ENCODE results near the gene MRPL9. TPM values are rescaled to one million over a fixed set of nuclear protein-coding genes. Genes with fewer than 3 reads are reported as not detected.

The MRPL9 gene
- total and polyA plus RNA-seq, 5 donors from 2014 or later: 87.5 to 179 (median 165) TPM

- no peak for DNase-seq
- Mint-ChIP-seq H3K36me3 (no peaks in the 10 kb centered on the region), H3K9me3 (peaks cover 0 to 1% (median 0%) of the 10 kb centered on the region in 7 donors), H3K27me3 (peaks cover 81% of the 10 kb centered on the region), H3K4me1 (no peaks in the 10 kb centered on the region), H3K4me3 (no peak overlapping the region), H3K27ac (no peak overlapping the region)
- Histone ChIP-seq H3K4me3 (ENCODE audit: low read depth, low read length) (no peak overlapping the region), H3K9me3 (ENCODE audit: control insufficient read depth in 2 of 2, low read length in 2 of 2) (no peaks in the 10 kb centered on the region), H3K27ac (ENCODE audit: insufficient read depth, low read length, poor library complexity, severe bottlenecking) (no peak overlapping the region), H3K36me3 (ENCODE audit: control insufficient read depth, insufficient read depth, low read length) (no peaks in the 10 kb centered on the region), H3K27me3 (ENCODE audit: control insufficient read depth, insufficient read depth, low read length) (peaks cover 26% of the 10 kb centered on the region), H3K4me1 (ENCODE audit: control insufficient read depth, insufficient read depth, low read length, poor library complexity, severe bottlenecking) (no peaks in the 10 kb centered on the region)
- ATAC-seq (ENCODE audit: low read depth in 2 of 2): no peak
Measured at GRCh38 chr1:151728151-151729054, 34.9 kb downstream of the MRPL9 start.

GRCh38 chr1:151723726-151724370 is 39.4 kb downstream of the MRPL9 start:
- H3K27me3 Mint-ChIP-seq: peaks cover 87% of the 10 kb centered on the region
- DNase-seq (no peak), ATAC-seq (ENCODE audit: low read depth in 2 of 2) (no peak)
- H3K4me3 Mint-ChIP-seq: no peak overlapping the region
- Histone ChIP-seq H3K36me3 (ENCODE audit: control insufficient read depth, insufficient read depth, low read length) (no peaks in the 10 kb centered on the region), H3K27me3 (ENCODE audit: control insufficient read depth, insufficient read depth, low read length) (peaks cover 39% of the 10 kb centered on the region), H3K4me1 (ENCODE audit: control insufficient read depth, insufficient read depth, low read length, poor library complexity, severe bottlenecking) (peaks cover 20% of the 10 kb centered on the region), H3K27ac (ENCODE audit: insufficient read depth, low read length, poor library complexity, severe bottlenecking) (no peak overlapping the region), H3K4me3 (ENCODE audit: low read depth, low read length) (no peak overlapping the region), H3K9me3 (ENCODE audit: control insufficient read depth in 2 of 2, low read length in 2 of 2) (no peaks in the 10 kb centered on the region)
- no peak overlapping the region for H3K27ac Mint-ChIP-seq
- H3K9me3 Mint-ChIP-seq: peaks cover 0 to 2% (median 0%) of the 10 kb centered on the region in 7 donors
- peaks cover 0 to 22% (median 7%) of the 10 kb centered on the region in 4 donors for H3K4me1 Mint-ChIP-seq
- H3K36me3 Mint-ChIP-seq: no peaks in the 10 kb centered on the region

GRCh38 chr1:151721788-151722510 is 41.3 kb downstream of the MRPL9 start:
- H3K9me3 Mint-ChIP-seq: peaks cover 0 to 6% (median 0%) of the 10 kb centered on the region in 7 donors
- H3K36me3 Mint-ChIP-seq: no peaks in the 10 kb centered on the region
- peak overlapping the region; percentile 10 to 76 (median 65) for H3K4me3 Mint-ChIP-seq
- peak overlapping the region; percentile 2 for H3K4me3 ChIP-seq (ENCODE audit: low read depth, low read length)
- H3K27me3 ChIP-seq (ENCODE audit: control insufficient read depth, insufficient read depth, low read length): peaks cover 48% of the 10 kb centered on the region
- H3K4me1 ChIP-seq (ENCODE audit: control insufficient read depth, insufficient read depth, low read length, poor library complexity, severe bottlenecking): peaks cover 25% of the 10 kb centered on the region
- H3K4me1 Mint-ChIP-seq: peaks cover 0 to 32% (median 10%) of the 10 kb centered on the region in 4 donors
- DNase-seq (no peak), ATAC-seq (ENCODE audit: low read depth in 2 of 2) (no peak)
- H3K27ac ChIP-seq (ENCODE audit: insufficient read depth, low read length, poor library complexity, severe bottlenecking): no peak overlapping the region
- peaks cover 88% of the 10 kb centered on the region for H3K27me3 Mint-ChIP-seq
- no peak overlapping the region for H3K27ac Mint-ChIP-seq
- H3K36me3 ChIP-seq (ENCODE audit: control insufficient read depth, insufficient read depth, low read length): no peaks in the 10 kb centered on the region
- no peaks in the 10 kb centered on the region for H3K9me3 ChIP-seq (ENCODE audit: control insufficient read depth in 2 of 2, low read length in 2 of 2)

GRCh38 chr1:151720974-151721787 is 42.1 kb downstream of the MRPL9 start, which contains the start of gene RIIAD1:
RIIAD1 (plus strand) TSS chr1:151721522; CDS start chr1:151721537, 15 bp downstream.
- peaks cover 48% of the 10 kb centered on the region for H3K27me3 ChIP-seq (ENCODE audit: control insufficient read depth, insufficient read depth, low read length)
- Mint-ChIP-seq H3K4me3 (peak within 1 kb of the TSS; percentile 10 to 90 (median 81)), H3K27ac (peak within 1 kb of the TSS; percentile 2 to 59 (median 23))

GRCh38 chr1:151720554-151720953 is 42.7 kb downstream of the MRPL9 start:
- H3K27ac Mint-ChIP-seq: peak overlapping the region; percentile 2 to 59 (median 23)
- peak overlapping the region; percentile 10 to 90 (median 81) for H3K4me3 Mint-ChIP-seq
- H3K9me3 Mint-ChIP-seq: peaks cover 0 to 6% (median 0%) of the 10 kb centered on the region in 7 donors
- Histone ChIP-seq H3K27me3 (ENCODE audit: control insufficient read depth, insufficient read depth, low read length) (peaks cover 48% of the 10 kb centered on the region), H3K27ac (ENCODE audit: insufficient read depth, low read length, poor library complexity, severe bottlenecking) (no peak overlapping the region), H3K4me3 (ENCODE audit: low read depth, low read length) (peak overlapping the region; percentile 81), H3K9me3 (ENCODE audit: control insufficient read depth in 2 of 2, low read length in 2 of 2) (no peaks in the 10 kb centered on the region), H3K4me1 (ENCODE audit: control insufficient read depth, insufficient read depth, low read length, poor library complexity, severe bottlenecking) (peaks cover 30% of the 10 kb centered on the region), H3K36me3 (ENCODE audit: control insufficient read depth, insufficient read depth, low read length) (no peaks in the 10 kb centered on the region)
- peaks cover 90% of the 10 kb centered on the region for H3K27me3 Mint-ChIP-seq
- DNase-seq (peak in 1 of 3 donors; percentile 40), ATAC-seq (ENCODE audit: low read depth in 2 of 2) (no peak)
- peaks cover 0 to 39% (median 14%) of the 10 kb centered on the region in 4 donors for H3K4me1 Mint-ChIP-seq
- H3K36me3 Mint-ChIP-seq: no peaks in the 10 kb centered on the region

More at GRCh38 chr1:151720974-151721787, 42.1 kb downstream of the MRPL9 start, which contains the start of gene RIIAD1:
- peaks cover 0 to 35% (median 13%) of the 10 kb centered on the region in 4 donors for H3K4me1 Mint-ChIP-seq
- DNase-seq: peak; percentile 40 to 57 (median 42)
- no peaks in the 10 kb centered on the region for H3K36me3 ChIP-seq (ENCODE audit: control insufficient read depth, insufficient read depth, low read length)
- peaks cover 30% of the 10 kb centered on the region for H3K4me1 ChIP-seq (ENCODE audit: control insufficient read depth, insufficient read depth, low read length, poor library complexity, severe bottlenecking)
- no peaks in the 10 kb centered on the region for H3K36me3 Mint-ChIP-seq
- H3K4me3 ChIP-seq (ENCODE audit: low read depth, low read length): peak within 1 kb of the TSS; percentile 81
- peaks cover 90% of the 10 kb centered on the region for H3K27me3 Mint-ChIP-seq
- peak; percentile 73 to 83 for ATAC-seq (ENCODE audit: low read depth in 2 of 2)
- H3K9me3 ChIP-seq (ENCODE audit: control insufficient read depth in 2 of 2, low read length in 2 of 2): no peaks in the 10 kb centered on the region
- no peak within 1 kb of the TSS for H3K27ac ChIP-seq (ENCODE audit: insufficient read depth, low read length, poor library complexity, severe bottlenecking)
- peaks cover 0 to 6% (median 0%) of the 10 kb centered on the region in 7 donors for H3K9me3 Mint-ChIP-seq

- peak overlapping the region in 2 of 3 donors; percentile 2 to 59 for H3K27ac Mint-ChIP-seq
- H3K4me1 Mint-ChIP-seq: peaks cover 0 to 41% (median 16%) of the 10 kb centered on the region in 4 donors
- H3K27me3 Mint-ChIP-seq: peaks cover 90% of the 10 kb centered on the region
- H3K36me3 ChIP-seq (ENCODE audit: control insufficient read depth, insufficient read depth, low read length): no peaks in the 10 kb centered on the region
- no peaks in the 10 kb centered on the region for H3K9me3 ChIP-seq (ENCODE audit: control insufficient read depth in 2 of 2, low read length in 2 of 2)
- H3K4me1 ChIP-seq (ENCODE audit: control insufficient read depth, insufficient read depth, low read length, poor library complexity, severe bottlenecking): peaks cover 30% of the 10 kb centered on the region
- peaks cover 0 to 6% (median 0%) of the 10 kb centered on the region in 7 donors for H3K9me3 Mint-ChIP-seq
- peak overlapping the region in 3 of 4 donors; percentile 4 to 84 (median 10) for H3K4me3 Mint-ChIP-seq
- H3K27ac ChIP-seq (ENCODE audit: insufficient read depth, low read length, poor library complexity, severe bottlenecking): no peak overlapping the region
- DNase-seq (no peak), ATAC-seq (ENCODE audit: low read depth in 2 of 2) (no peak)
- H3K4me3 ChIP-seq (ENCODE audit: low read depth, low read length): peak overlapping the region; percentile 81
- H3K27me3 ChIP-seq (ENCODE audit: control insufficient read depth, insufficient read depth, low read length): peaks cover 50% of the 10 kb centered on the region
- H3K36me3 Mint-ChIP-seq: no peaks in the 10 kb centered on the region
Measured at GRCh38 chr1:151720125-151720524, 43.2 kb downstream of the MRPL9 start.
